T-helper 17 cell (primary cell): ENCODE data around the gene ZCCHC8. TPM values are rescaled to one million over a fixed set of nuclear protein-coding genes. Genes with fewer than 3 reads are reported as not detected.
"Not testable (repeated sequence)": the region's sequence is repeated elsewhere in the genome, so short reads cannot be mapped to it uniquely, and the experiment has no call there.

Experiments used
- ATAC-seq: fragments of 150-1000 bp; cut with Tn5 transposase; 2 replicates; pipeline ENCODE4 v1.10.0; 2021; ENCODE audit warnings: mild to moderate bottlenecking, moderate library complexity
- DNase-seq, 3 donors: peaks; one replicate each; pipeline versions ENCODE4 v3.0.0 to v3.0.0-alpha.2; 2020 to 2021
- H3K9me3 ChIP-seq: one replicate; pipeline ENCODE4 v1.7.0; 2013; ENCODE audit warnings: low read length, mild to moderate bottlenecking; ENCODE audit not compliant: control insufficient read depth, poor library complexity, severe bottlenecking
- H3K27ac Mint-ChIP-seq: one replicate; pipeline ENCODE4 v1.8.0; 2022; ENCODE audit warnings: mild to moderate bottlenecking, moderate library complexity, mixed read lengths
- H3K27me3 Mint-ChIP-seq: one replicate; pipeline ENCODE4 v1.8.0; 2022; ENCODE audit warnings: mixed read lengths
- H3K36me3 Mint-ChIP-seq: one replicate; pipeline ENCODE4 v1.8.0; 2022; ENCODE audit warnings: low read depth, mixed read lengths
- H3K4me1 Mint-ChIP-seq: one replicate; pipeline ENCODE4 v1.8.0; 2022; ENCODE audit warnings: mild to moderate bottlenecking, mixed read lengths
- H3K4me3 Mint-ChIP-seq: one replicate; pipeline ENCODE4 v1.8.0; 2022; ENCODE audit warnings: mild to moderate bottlenecking, moderate library complexity, mixed read lengths
- total RNA-seq, 4 donors: library from RNA in 2 of 4; stranded (reverse) in 2 of 4; gene quantifications; one replicate each; pipeline ENCODE4 v1.2.3 and lab custom pipeline; 2022 to 2026

ZCCHC8 gene
- total RNA-seq, 2 donors from 2014 or later, result 53.0 to 60.3 TPM

DNA sequence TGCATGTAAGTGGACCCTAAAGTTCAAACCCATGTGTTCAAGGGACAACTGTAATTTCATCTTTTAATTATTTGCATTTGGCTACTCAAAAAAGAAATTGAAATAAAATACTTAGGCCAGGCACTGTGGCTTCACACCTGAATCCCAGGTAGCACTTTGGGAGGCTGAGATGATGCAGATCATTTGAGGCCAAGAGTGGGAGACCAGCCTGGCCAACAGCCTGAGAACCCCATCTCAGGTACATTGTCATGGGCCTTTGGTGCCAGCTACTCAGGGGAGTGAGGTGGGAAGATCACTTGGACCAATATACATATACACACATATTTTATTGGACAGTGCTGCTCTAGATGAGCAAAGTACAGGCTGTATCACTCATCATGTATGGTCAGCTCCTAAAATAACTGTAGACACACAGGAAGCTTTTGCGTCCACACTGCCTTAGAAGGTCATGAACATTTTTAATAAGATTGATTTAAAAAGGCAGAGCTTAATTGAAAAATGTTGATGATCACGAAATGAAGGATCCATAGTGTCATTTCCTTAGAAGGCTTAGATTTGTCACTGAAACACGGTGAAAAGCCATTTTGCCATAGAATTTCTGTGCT is 2.5 kb upstream of the ZCCHC8 start:
- no peak for DNase-seq
- no peaks in the 10 kb centered on the region for H3K9me3 ChIP-seq
- Mint-ChIP-seq H3K27ac (peak overlapping the region; percentile 82), H3K4me3 (peak overlapping the region; percentile 36), H3K36me3 (peaks cover 2% of the 10 kb centered on the region), H3K27me3 (no peaks in the 10 kb centered on the region), H3K4me1 (peaks cover 27% of the 10 kb centered on the region)
- ATAC-seq, result no peak

DNA sequence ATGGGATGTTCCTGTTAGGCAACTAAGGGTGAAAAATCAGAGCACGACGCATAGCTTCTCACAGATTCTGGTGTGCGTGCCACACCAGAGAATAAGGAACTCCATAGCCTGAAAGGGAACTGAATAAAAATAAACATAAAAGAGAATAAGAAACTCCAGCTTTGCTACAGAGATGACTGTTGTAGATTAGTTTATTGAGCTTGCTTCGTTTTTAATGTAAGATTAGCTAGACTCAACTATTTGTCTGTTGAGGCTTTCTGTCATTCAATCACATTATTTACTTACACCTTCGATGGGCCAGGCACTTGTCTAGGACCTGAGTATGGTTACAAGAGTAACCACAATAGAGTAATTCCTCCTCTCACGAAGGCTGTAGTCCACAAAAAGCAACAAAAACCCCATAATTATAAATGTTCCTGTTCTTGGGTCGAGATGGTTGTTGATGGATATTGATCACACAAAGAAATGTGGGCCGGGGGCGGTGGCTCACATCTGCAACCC is 807 bp upstream of the ZCCHC8 start:
- no peaks in the 10 kb centered on the region for H3K9me3 ChIP-seq
- H3K4me1 Mint-ChIP-seq, result peaks cover 29% of the 10 kb centered on the region
- ATAC-seq (no peak), DNase-seq (no peak)
- peak overlapping the region; percentile 96 for H3K27ac Mint-ChIP-seq
- peak overlapping the region; percentile 97 for H3K4me3 Mint-ChIP-seq
- no peaks in the 10 kb centered on the region for H3K27me3 Mint-ChIP-seq
- peaks cover 2% of the 10 kb centered on the region for H3K36me3 Mint-ChIP-seq

DNA sequence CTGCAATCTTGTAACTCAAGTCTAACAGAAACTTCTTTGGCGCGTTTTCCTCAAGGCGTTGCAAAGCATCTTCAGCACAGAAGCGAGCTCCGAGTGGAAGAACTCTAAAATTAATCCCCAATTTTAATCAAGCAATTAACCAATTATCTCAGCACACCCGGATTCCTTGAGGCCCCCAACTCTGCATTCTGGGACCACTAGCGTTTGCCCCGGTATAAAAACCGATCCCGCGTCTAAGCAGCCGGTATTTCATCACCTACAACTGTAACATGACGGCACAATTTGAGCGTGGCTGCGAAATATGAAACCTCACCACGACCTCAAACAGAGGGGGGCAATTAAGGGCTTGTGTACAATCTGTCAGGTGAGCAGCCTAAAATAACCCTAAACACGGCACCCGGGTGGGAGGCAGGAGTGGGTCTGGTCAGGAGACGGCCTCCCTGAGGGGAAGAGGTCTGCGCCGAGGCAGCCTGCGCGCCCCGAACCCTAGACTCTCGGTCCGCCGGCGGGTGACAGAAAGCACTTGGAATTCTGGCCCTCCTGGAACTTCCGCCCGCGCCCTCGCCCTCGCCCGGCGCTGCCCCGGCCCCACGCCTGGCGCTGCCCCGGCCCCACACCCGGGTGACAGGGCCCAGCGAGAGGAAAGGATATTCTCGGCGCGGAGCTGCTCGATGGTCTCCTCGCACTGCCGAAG is 594 bp downstream of the ZCCHC8 start:
- peak; percentile 13 for ATAC-seq
- peak in 1 of 3 donors; percentile 22 for DNase-seq
- H3K4me1 Mint-ChIP-seq, result peaks cover 30% of the 10 kb centered on the region
- H3K4me3 Mint-ChIP-seq, result peak overlapping the region; percentile 97
- H3K36me3 Mint-ChIP-seq, result no peaks in the 10 kb centered on the region
- H3K9me3 ChIP-seq, result no peaks in the 10 kb centered on the region
- peak overlapping the region; percentile 96 for H3K27ac Mint-ChIP-seq
- no peaks in the 10 kb centered on the region for H3K27me3 Mint-ChIP-seq

DNA sequence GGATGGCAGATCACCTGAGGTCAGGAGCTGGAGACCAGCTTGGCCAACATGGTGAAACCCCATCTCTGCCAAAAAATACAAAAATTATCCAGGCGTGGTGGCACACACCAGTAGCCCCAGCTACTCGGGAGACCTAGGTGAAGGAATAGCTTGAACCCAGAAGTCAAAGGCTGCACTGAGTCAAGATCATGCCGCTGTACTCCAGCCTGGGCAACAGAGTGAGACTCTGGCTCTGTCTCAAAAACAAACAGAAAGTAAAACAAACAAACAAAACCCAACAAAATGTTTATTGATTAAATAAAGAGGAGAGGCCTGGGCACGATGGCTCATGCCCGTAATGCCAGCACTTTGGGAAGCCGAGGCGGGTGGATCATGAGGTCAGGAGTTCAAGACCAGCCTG is 5.5 kb downstream of the ZCCHC8 start:
- DNase-seq (no peak), ATAC-seq (no peak)
- peaks cover 5% of the 10 kb centered on the region for H3K36me3 Mint-ChIP-seq
- no peaks in the 10 kb centered on the region for H3K27me3 Mint-ChIP-seq
- H3K4me3 Mint-ChIP-seq, result no peak overlapping the region
- peak overlapping the region; percentile 68 for H3K27ac Mint-ChIP-seq
- peaks cover 17% of the 10 kb centered on the region for H3K4me1 Mint-ChIP-seq
- no peaks in the 10 kb centered on the region for H3K9me3 ChIP-seq

DNA sequence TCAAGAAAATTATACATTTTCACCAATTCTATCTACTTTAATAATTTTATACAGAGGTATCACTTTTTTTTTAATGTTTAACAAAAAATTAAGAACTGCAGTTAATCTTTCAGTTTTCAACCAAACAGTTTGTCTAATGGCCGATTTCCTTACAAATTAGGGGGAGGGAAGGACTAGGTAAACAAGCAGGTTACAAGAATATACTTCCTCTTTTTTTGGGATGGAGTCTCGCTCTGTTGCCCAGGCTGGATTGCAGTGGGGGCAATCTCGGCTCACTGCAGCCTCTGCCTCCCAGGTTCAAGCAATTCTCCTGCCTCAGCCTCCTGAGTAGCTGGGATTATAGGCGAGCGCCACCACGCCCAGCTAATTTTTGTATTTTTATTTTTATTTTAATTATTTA is 7.5 kb downstream of the ZCCHC8 start:
- DNase-seq, H3K9me3 ChIP-seq, H3K27me3 Mint-ChIP-seq, H3K27ac Mint-ChIP-seq, H3K36me3 Mint-ChIP-seq, H3K4me3 Mint-ChIP-seq, ATAC-seq: not testable (repeated sequence)
- peaks cover 10% of the 10 kb centered on the region for H3K4me1 Mint-ChIP-seq

DNA sequence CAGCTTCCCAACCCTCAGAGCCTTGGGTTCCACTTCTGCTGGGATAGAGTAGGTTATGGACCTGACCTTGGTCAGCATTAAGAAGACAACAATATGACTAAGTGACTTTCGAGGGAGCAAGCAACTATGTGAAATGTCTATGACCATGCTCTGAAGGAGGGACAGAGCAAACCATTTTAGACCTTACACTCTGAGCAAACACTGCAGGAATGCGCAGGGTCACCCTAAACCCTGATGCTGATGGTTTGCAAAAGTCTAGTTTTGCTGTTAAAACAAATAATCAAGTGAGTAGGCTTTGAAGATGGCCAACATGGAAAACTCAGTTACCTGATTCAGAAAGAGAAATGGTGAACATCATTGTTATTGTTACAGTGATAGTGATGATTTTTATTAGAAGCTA is 8.7 kb downstream of the ZCCHC8 start:
- DNase-seq, result no peak
- ATAC-seq, result no peak
- Mint-ChIP-seq H3K27ac (no peak overlapping the region), H3K4me3 (no peak overlapping the region), H3K36me3 (peaks cover 10% of the 10 kb centered on the region), H3K4me1 (peaks cover 10% of the 10 kb centered on the region), H3K27me3 (no peaks in the 10 kb centered on the region)
- no peaks in the 10 kb centered on the region for H3K9me3 ChIP-seq

DNA sequence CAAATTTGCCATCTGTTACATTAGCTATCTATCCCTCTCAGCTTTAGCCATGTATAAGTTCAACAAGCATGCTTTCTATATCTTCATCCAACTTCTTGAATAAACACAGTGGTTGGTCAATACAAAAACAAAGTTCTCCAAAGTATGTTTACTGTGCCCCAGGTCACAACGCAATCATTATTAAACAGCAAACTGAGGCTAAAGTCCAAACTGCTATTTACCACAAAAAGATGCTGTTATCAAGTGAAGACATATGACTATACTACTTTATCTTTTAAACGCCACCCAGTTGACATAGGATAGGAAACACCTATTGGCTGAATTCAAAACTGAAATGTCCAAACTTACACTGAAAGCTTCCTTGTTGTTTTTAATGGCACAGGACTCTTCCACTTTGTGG is 11.7 kb downstream of the ZCCHC8 start:
- Mint-ChIP-seq H3K27me3 (no peaks in the 10 kb centered on the region), H3K27ac (peak overlapping the region; percentile 41), H3K4me1 (peaks cover 12% of the 10 kb centered on the region), H3K4me3 (no peak overlapping the region), H3K36me3 (peaks cover 20% of the 10 kb centered on the region)
- no peak for ATAC-seq
- DNase-seq, result no peak
- no peaks in the 10 kb centered on the region for H3K9me3 ChIP-seq

DNA sequence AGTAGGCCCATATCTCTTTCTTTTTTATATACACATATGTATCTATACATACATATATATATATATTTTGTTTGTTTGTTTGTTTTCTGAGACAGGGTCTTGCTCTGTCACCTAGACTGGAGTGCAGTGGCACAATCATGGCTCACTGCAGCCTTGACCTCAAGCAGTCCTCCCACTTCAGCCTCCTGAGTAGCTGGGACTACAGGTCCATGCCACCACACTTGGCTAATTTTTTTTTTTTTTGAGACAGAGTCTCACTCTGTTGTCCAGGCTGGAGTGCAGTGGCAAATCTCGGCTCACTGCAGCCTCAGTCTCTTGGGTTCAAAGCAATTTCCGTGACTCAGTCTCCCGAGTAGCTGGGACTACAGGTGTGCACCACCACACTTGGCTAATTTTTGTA is 12.9 kb downstream of the ZCCHC8 start:
- DNase-seq, H3K4me3 Mint-ChIP-seq, H3K27me3 Mint-ChIP-seq, ATAC-seq, H3K9me3 ChIP-seq, H3K27ac Mint-ChIP-seq: not testable (repeated sequence)
- H3K36me3 Mint-ChIP-seq, result peaks cover 23% of the 10 kb centered on the region
- H3K4me1 Mint-ChIP-seq, result peaks cover 15% of the 10 kb centered on the region

DNA sequence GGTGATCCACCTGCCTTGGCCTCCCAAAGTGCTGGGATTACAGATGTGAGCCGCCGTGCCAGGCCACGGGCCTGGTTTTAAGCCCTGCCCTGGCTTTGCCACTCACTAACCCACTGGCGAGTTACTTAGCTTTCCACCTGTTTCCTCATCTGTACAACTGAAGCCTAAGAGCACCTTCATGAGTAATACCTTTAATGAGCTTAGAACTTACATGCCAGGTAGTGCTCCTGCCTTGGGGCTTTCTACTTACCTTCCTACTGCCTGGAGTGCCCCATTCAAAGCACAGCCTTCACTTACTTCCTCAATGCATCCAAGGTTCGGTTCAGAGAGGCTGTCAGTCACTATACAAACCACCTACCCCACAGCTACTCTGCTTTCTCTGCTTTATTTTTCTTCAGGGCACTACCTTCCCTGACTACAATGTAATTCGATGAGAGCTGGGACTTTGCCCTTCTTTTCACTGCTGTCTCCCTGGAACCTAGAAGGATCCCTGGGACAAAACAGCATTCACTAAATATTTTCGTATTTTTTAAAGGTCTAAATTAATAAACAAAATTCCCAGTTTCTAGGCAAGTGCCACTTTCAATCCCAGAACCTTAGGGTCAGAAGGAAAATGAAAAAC is 13.8 kb downstream of the ZCCHC8 start:
- no peaks in the 10 kb centered on the region for H3K27me3 Mint-ChIP-seq
- DNase-seq (no peak), ATAC-seq (no peak)
- H3K4me1 Mint-ChIP-seq, result peaks cover 15% of the 10 kb centered on the region
- peaks cover 22% of the 10 kb centered on the region for H3K36me3 Mint-ChIP-seq
- no peaks in the 10 kb centered on the region for H3K9me3 ChIP-seq
- no peak overlapping the region for H3K4me3 Mint-ChIP-seq
- H3K27ac Mint-ChIP-seq, result peak overlapping the region; percentile 56

DNA sequence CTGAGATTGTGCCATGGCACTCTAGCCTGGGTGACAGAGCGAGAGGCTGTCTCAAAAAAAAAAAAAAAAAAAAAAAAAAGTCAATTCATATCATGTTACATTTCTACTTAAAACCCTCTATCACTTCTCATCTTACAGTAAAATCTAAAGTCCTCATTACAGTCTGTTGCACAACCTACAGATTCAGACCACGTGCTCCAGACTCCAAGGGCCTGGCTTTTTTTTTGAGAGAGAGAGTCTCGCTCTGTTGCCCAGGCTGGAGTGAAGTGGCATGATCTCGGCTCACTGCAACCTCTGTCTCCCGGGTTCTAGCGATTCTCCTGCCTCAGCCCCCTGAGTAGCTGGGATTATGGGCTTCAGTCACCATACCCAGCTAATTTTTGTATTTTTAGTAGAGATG is 14.4 kb downstream of the ZCCHC8 start:
- H3K27me3 Mint-ChIP-seq, ATAC-seq, H3K4me3 Mint-ChIP-seq, H3K9me3 ChIP-seq, DNase-seq: not testable (repeated sequence)
- H3K4me1 Mint-ChIP-seq, result peaks cover 15% of the 10 kb centered on the region
- H3K36me3 Mint-ChIP-seq, result peaks cover 20% of the 10 kb centered on the region
- H3K27ac Mint-ChIP-seq, result peak overlapping the region; percentile 56

DNA sequence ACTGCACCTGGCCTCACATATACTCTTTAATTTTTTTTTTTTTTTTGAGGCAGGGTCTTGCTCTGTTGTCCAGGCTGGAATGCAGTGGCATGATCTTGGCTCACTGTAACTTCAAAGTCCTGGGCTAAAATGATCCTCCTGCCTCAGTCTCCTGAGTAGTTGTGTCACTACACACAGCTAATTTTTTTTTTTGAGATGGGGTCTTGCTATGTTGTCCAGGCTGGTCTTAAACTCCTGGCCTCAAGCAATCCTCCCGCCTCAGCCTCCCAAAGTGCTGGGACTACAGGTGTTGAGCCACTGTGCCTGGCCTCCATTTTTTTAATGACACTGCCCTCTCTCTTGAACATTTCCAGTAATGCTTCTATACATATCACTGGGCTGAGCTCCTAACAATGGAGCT is 16.3 kb downstream of the ZCCHC8 start:
- H3K4me3 Mint-ChIP-seq, ATAC-seq, H3K9me3 ChIP-seq, DNase-seq, H3K27me3 Mint-ChIP-seq: not testable (repeated sequence)
- peaks cover 14% of the 10 kb centered on the region for H3K4me1 Mint-ChIP-seq
- peaks cover 18% of the 10 kb centered on the region for H3K36me3 Mint-ChIP-seq
- H3K27ac Mint-ChIP-seq, result peak overlapping the region; percentile 78

DNA sequence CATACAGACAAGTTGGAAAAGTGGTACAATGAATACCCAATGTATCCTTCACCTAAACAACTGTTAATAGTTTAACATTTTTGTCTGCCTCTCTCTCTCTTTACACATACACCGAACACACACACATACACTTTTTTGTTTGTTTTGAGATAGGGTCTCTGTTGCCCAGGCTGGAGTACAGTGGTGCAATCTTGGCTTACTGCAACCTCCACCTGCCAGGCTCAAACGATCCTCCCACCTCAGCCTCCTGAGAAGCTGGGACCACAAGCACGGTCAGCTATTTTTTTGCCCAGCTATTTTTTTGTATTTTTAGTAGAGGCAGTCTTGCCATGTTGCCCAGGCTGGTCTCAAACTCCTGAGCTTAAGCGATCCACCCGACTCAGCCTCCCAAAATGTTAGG is 16.8 kb downstream of the ZCCHC8 start:
- no peak for ATAC-seq
- H3K27ac Mint-ChIP-seq, result peak overlapping the region; percentile 78

DNA sequence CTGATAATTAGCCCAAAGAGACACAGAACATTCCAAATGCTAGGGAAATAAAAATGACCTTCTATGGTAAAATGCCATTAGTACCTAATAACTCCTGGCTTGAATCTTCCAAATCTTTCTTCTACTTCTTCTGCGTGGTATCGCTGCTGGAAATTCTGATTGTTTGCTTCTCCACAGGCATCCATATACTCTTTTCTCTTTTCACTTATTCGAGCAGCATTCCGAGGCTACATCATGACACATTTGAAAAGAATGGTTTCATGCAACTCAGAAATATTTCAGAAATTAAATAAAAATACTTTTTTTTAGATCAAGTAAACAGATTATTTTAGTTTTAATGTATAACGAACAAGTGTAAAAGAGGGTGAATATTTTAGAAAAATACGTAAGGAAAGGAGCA is 18.9 kb downstream of the ZCCHC8 start:
- Mint-ChIP-seq H3K4me3 (no peak overlapping the region), H3K27me3 (no peaks in the 10 kb centered on the region), H3K27ac (no peak overlapping the region), H3K36me3 (peaks cover 12% of the 10 kb centered on the region), H3K4me1 (peaks cover 11% of the 10 kb centered on the region)
- H3K9me3 ChIP-seq, result no peaks in the 10 kb centered on the region
- DNase-seq (no peak), ATAC-seq (no peak)

More for the DNA sequence above, 16.8 kb downstream of the ZCCHC8 start:
- DNase-seq, result no peak
- Mint-ChIP-seq H3K27me3 (no peaks in the 10 kb centered on the region), H3K4me3 (no peak overlapping the region), H3K4me1 (peaks cover 12% of the 10 kb centered on the region), H3K36me3 (peaks cover 17% of the 10 kb centered on the region)
- H3K9me3 ChIP-seq, result no peaks in the 10 kb centered on the region
